ENCODE data around the gene MYT1.
A peak's percentile ranks its signal among the peaks of the same experiment; 100 is the strongest.

MYT1 gene

GRCh38 chr20:64155258-64156135 lies 8.8 kb upstream of the MYT1 start:
- DNase-seq, result no peak

GRCh38 chr20:64156136-64156885 lies 7.9 kb upstream of the MYT1 start:
- no peak for DNase-seq

GRCh38 chr20:64156886-64157875 lies 7.1 kb upstream of the MYT1 start:
- DNase-seq, result no peak

GRCh38 chr20:64157878-64158277 lies 6.4 kb upstream of the MYT1 start:
- no peak for DNase-seq

- no peak for DNase-seq
Observed at GRCh38 chr20:64158346-64159285, 5.6 kb upstream of the MYT1 start.

- DNase-seq, result no peak
Observed at GRCh38 chr20:64159286-64159680, 5.0 kb upstream of the MYT1 start.

- DNase-seq, result no peak
Observed at GRCh38 chr20:64159711-64160110, 4.5 kb upstream of the MYT1 start.

GRCh38 chr20:64160118-64160517 lies 4.1 kb upstream of the MYT1 start:
- no peak for DNase-seq

- no peak for DNase-seq
Observed at GRCh38 chr20:64160526-64161355, 3.5 kb upstream of the MYT1 start.

GRCh38 chr20:64161356-64162238 lies 2.7 kb upstream of the MYT1 start:
- DNase-seq, result peak; percentile 64

GRCh38 chr20:64162239-64162910 lies 1.9 kb upstream of the MYT1 start:
- DNase-seq, result no peak

- no peak for DNase-seq
Observed at GRCh38 chr20:64163776-64164122, 503 bp upstream of the MYT1 start.

GRCh38 chr20:64165866-64166600 lies 1.8 kb downstream of the MYT1 start:
- DNase-seq, result no peak

- DNase-seq, result no peak
Observed at GRCh38 chr20:64166721-64167615, 2.7 kb downstream of the MYT1 start.

- no peak for DNase-seq
Observed at GRCh38 chr20:64167676-64168075, 3.4 kb downstream of the MYT1 start.

GRCh38 chr20:64168381-64169090 lies 4.3 kb downstream of the MYT1 start:
- no peak for DNase-seq

GRCh38 chr20:64169091-64169560 lies 4.9 kb downstream of the MYT1 start:
- DNase-seq, result no peak

Measured in femur (tissue), 1 donor.